Pancreas (tissue), 10 donors: Measurements from ENCODE around the gene PCDHGA5. TPM values are rescaled to one million over a fixed set of nuclear protein-coding genes. Genes with fewer than 3 reads are reported as not detected.
"Not testable (repeated sequence)": the region's sequence is repeated elsewhere in the genome, so short reads cannot be mapped to it uniquely, and the experiment has no call there.

Experiments used
- ATAC-seq, 4 donors: fragments of 200-7000 bp; cut with Tn5 transposase; one replicate each; pipeline versions ENCODE4 v1.8.0 to v1.9.1; 2020; ENCODE audit warnings: mild to moderate bottlenecking in 4 of 4, moderate library complexity in 4 of 4
- DNase-seq, 6 donors: peaks; one replicate each; pipeline ENCODE4 v3.0.0-alpha.2; 2020
- FAIRE-seq: peaks from 2 replicates; lab custom pipeline; 2012; peaks lifted over from hg19 to GRCh38; lab: Jason Lieb, UNC
- H3K27ac ChIP-seq, 4 donors: fragments of 200-600 bp; sonication (generic); 1 replicate in 3 of 4; 2 replicates in 1 of 4; pipeline versions ENCODE4 v1.5.0 to v1.8.0; 2020
- H3K27me3 ChIP-seq, 4 donors: fragments of 200-600 bp; one replicate each; pipeline ENCODE4 v1.8.0; 2021
- H3K36me3 ChIP-seq, 3 donors: fragments of 200-600 bp; sonication (generic) in 1 of 3; one replicate each; pipeline versions ENCODE4 v1.5.0 to v1.8.0; 2020 to 2021
- H3K4me1 ChIP-seq, 3 donors: fragments of 200-600 bp; one replicate each; pipeline ENCODE4 v1.8.0; 2021
- H3K4me3 ChIP-seq, 4 donors: fragments of 200-600 bp; sonication (generic) in 2 of 4; one replicate each; pipeline versions ENCODE4 v1.5.0 to v1.8.0; 2020 to 2021
- H3K9me3 ChIP-seq, 4 donors: fragments of 200-600 bp; one replicate each; pipeline ENCODE4 v1.8.0; 2021
- CTCF ChIP-seq, 4 donors: fragments of 200-600 bp; sonication (generic) in 3 of 4; IDR thresholded peaks; one replicate each; pipeline versions ENCODE4 v1.5.0 to v1.8.0; 2021; ENCODE audit warnings: antibody characterized with exemption in 4 of 4
- WGBS, 2 donors: extraction: QIAGEN DNeasy Blood & Tissue Kit; methylation state at CpG; one replicate each; pipeline ENCODE4 v1.1.7; 2013; 5-methylcytosine and 5-hydroxymethylcytosine counted together
- intact Hi-C, 3 donors: fragments of 100-400 bp; cut with DNase I; formaldehyde crosslinking; loops; one replicate each; pipeline versions ENCODE4 v1.11.1 to v1.14.2; 2022
- polyA plus RNA-seq, 2 donors: library from polyadenylated mRNA; stranded (reverse); fragments of 200-250 nt; gene quantifications; one replicate each; pipeline ENCODE4 v1.2.3, GENCODE V29; 2013
- total RNA-seq, 6 donors: library from RNA; stranded (reverse); fragmentation: NEBNext Ultra II Directional in 4 of 6; extraction: Animal tissue kit (Norgen Biotek cat#: 25700) in 4 of 6; gene quantifications; one replicate each; pipeline versions ENCODE4 v1.2.1 to v1.2.4, GENCODE V29; 2021 to 2023
- donor health status: healthy with polysubstance abuse.
- donor health status: DM: no; HTN: no; CAD: no; lungs with moderate emphysema.
- donor health status: DM: no; HTN: no; CAD: no.
- donor health status: control.
- donor health status: control.
- donor health status: Bipolar disorder and iron deficiency.
- donor health status: DM: yes; HTN: yes; CAD: no.
- donor health status: DM: no; HTN: no; CAD: no.
- donor health status: DM: no; HTN: no; CAD: no.
- donor health status: DM: yes; HTN: yes; CAD: no.

Gene PCDHGA5
- total and polyA plus RNA-seq, 8 donors, result 0.40 to 2.1 (median 1.5) TPM

GRCh38 chr5:141373673-141374317, 9.8 kb downstream of the PCDHGA5 start, which contains the start of gene PCDHGA6:
Gene PCDHGA6 (plus strand): TSS chr5:141373891. CDS start chr5:141374084, 193 bp downstream.
- Histone ChIP-seq H3K27me3 (no peaks in the 10 kb centered on the region), H3K27ac (no peak within 1 kb of the TSS), H3K9me3 (peaks cover 0 to 27% (median 2%) of the 10 kb centered on the region in 4 donors), H3K4me1 (no peaks in the 10 kb centered on the region), H3K36me3 (no peaks in the 10 kb centered on the region), H3K4me3 (no peak within 1 kb of the TSS)
- TF ChIP-seq CTCF (IDR thresholded peaks at IDR 0.05), result peak in 1 of 4 donors; percentile 7
- no peak for FAIRE-seq
- peak in 1 of 4 donors; percentile 38 for ATAC-seq
- no peak for DNase-seq
- 14 to 15% methylated on average over 27 of the region's 27 CpGs for WGBS, 2 donors
- intact Hi-C loops, result no loop called here

GRCh38 chr5:141374627-141375026, 10.7 kb downstream of the PCDHGA5 start:
- Histone ChIP-seq H3K4me3 (no peak overlapping the region), H3K27ac (no peak overlapping the region), H3K27me3 (no peaks in the 10 kb centered on the region), H3K4me1 (no peaks in the 10 kb centered on the region), H3K9me3 (peaks cover 0 to 27% (median 2%) of the 10 kb centered on the region in 4 donors), H3K36me3 (no peaks in the 10 kb centered on the region)
- no peak for TF ChIP-seq CTCF (IDR thresholded peaks at IDR 0.05)
- WGBS, 2 donors, result 45 to 52% methylated on average over 14 of the region's 14 CpGs
- intact Hi-C loops, result no loop called here
- FAIRE-seq (no peak), DNase-seq (no peak), ATAC-seq (no peak)

GRCh38 chr5:141375444-141376155, 11.6 kb downstream of the PCDHGA5 start:
- H3K27me3 ChIP-seq, intact Hi-C loops, DNase-seq, ATAC-seq, H3K4me1 ChIP-seq, H3K4me3 ChIP-seq, H3K27ac ChIP-seq, H3K36me3 ChIP-seq, FAIRE-seq: not testable (repeated sequence)
- peaks cover 0 to 26% (median 2%) of the 10 kb centered on the region in 4 donors for H3K9me3 ChIP-seq
- 25 to 41% methylated on average over 24 to 42 of the region's 48 CpGs for WGBS, 2 donors

- DNase-seq (no peak), FAIRE-seq (no peak), ATAC-seq (peak in 1 of 4 donors; percentile 49)
- Histone ChIP-seq H3K27ac (no peak within 1 kb of the TSS), H3K36me3 (no peaks in the 10 kb centered on the region), H3K4me1 (no peaks in the 10 kb centered on the region), H3K9me3 (peaks cover 0 to 20% (median 0%) of the 10 kb centered on the region in 4 donors), H3K27me3 (no peaks in the 10 kb centered on the region), H3K4me3 (peak within 1 kb of the TSS in 2 of 4 donors; percentile 8 to 17)
- intact Hi-C loops, result loop anchor here in 1 of 3 donors (10.0 kb wide), 1 partner anchor 228 kb away; the partner anchor contains the start of gene PCDHB6
- WGBS, 2 donors, result 11 to 14% methylated on average over 37 of the region's 37 CpGs
- TF ChIP-seq CTCF (IDR thresholded peaks at IDR 0.05), result no peak
Observed at GRCh38 chr5:141382469-141383294, 18.7 kb downstream of the PCDHGA5 start, which contains the start of gene PCDHGA7. Gene PCDHGA7 (plus strand): TSS chr5:141382742. CDS start chr5:141382900, 158 bp downstream.

GRCh38 chr5:141383345-141383744, 19.4 kb downstream of the PCDHGA5 start:
- FAIRE-seq (no peak), ATAC-seq (no peak), DNase-seq (no peak)
- WGBS, 2 donors, result 24 to 33% methylated on average over 21 of the region's 21 CpGs
- H3K36me3 ChIP-seq, result no peaks in the 10 kb centered on the region
- peak overlapping the region in 2 of 4 donors; percentile 8 to 17 for H3K4me3 ChIP-seq
- H3K4me1 ChIP-seq, result no peaks in the 10 kb centered on the region
- no peak for TF ChIP-seq CTCF (IDR thresholded peaks at IDR 0.05)
- peaks cover 0 to 21% (median 0%) of the 10 kb centered on the region in 4 donors for H3K9me3 ChIP-seq
- no peak overlapping the region for H3K27ac ChIP-seq
- intact Hi-C loops, result loop anchor here in 1 of 3 donors (10.0 kb wide), 1 partner anchor 229 kb away; the partner anchor contains the start of gene PCDHB6
- no peaks in the 10 kb centered on the region for H3K27me3 ChIP-seq
